Measurements from ENCODE around the gene ASTN2.

The ASTN2 gene

GRCh38 chr9:117211280-117211679, 203.6 kb downstream of the ASTN2 start:
- H3K4me3 ChIP-seq (ENCODE audit: low read depth, low read length) = no peak overlapping the region
- DNase-seq (ENCODE audit: low read depth) = no peak

GRCh38 chr9:117205806-117206205, 209.1 kb downstream of the ASTN2 start:
- H3K4me3 ChIP-seq (ENCODE audit: low read depth, low read length) = no peak overlapping the region
- no peak for DNase-seq (ENCODE audit: low read depth)

GRCh38 chr9:117204971-117205370, 209.9 kb downstream of the ASTN2 start:
- no peak for DNase-seq (ENCODE audit: low read depth)
- no peak overlapping the region for H3K4me3 ChIP-seq (ENCODE audit: low read depth, low read length)

- H3K4me3 ChIP-seq (ENCODE audit: low read depth, low read length) = no peak overlapping the region
- DNase-seq (ENCODE audit: low read depth) = no peak
Observed at GRCh38 chr9:117191504-117192261, 223.2 kb downstream of the ASTN2 start.

GRCh38 chr9:117189121-117189520, 225.7 kb downstream of the ASTN2 start:
- no peak for DNase-seq (ENCODE audit: low read depth)
- no peak overlapping the region for H3K4me3 ChIP-seq (ENCODE audit: low read depth, low read length)

GRCh38 chr9:117188394-117188793, 226.5 kb downstream of the ASTN2 start:
- DNase-seq (ENCODE audit: low read depth) = no peak
- H3K4me3 ChIP-seq (ENCODE audit: low read depth, low read length) = no peak overlapping the region

GRCh38 chr9:117187498-117187897, 227.4 kb downstream of the ASTN2 start:
- H3K4me3 ChIP-seq (ENCODE audit: low read depth, low read length) = no peak overlapping the region
- no peak for DNase-seq (ENCODE audit: low read depth)

- no peak for DNase-seq (ENCODE audit: low read depth)
- H3K4me3 ChIP-seq (ENCODE audit: low read depth, low read length) = no peak overlapping the region
Observed at GRCh38 chr9:117184173-117184572, 230.7 kb downstream of the ASTN2 start.

- H3K4me3 ChIP-seq (ENCODE audit: low read depth, low read length) = no peak overlapping the region
Observed at GRCh38 chr9:117182046-117182445, 232.8 kb downstream of the ASTN2 start.

GRCh38 chr9:117180896-117181445, 233.9 kb downstream of the ASTN2 start:
- H3K4me3 ChIP-seq (ENCODE audit: low read depth, low read length) = no peak overlapping the region
- DNase-seq (ENCODE audit: low read depth) = no peak

More at GRCh38 chr9:117182046-117182445, 232.8 kb downstream of the ASTN2 start:
- no peak for DNase-seq (ENCODE audit: low read depth)

GRCh38 chr9:117178596-117179375, 236.1 kb downstream of the ASTN2 start:
- DNase-seq (ENCODE audit: low read depth) = no peak
- H3K4me3 ChIP-seq (ENCODE audit: low read depth, low read length) = no peak overlapping the region

- H3K4me3 ChIP-seq (ENCODE audit: low read depth, low read length) = no peak overlapping the region
- DNase-seq (ENCODE audit: low read depth) = no peak
Observed at GRCh38 chr9:117170567-117170966, 244.3 kb downstream of the ASTN2 start.

- DNase-seq (ENCODE audit: low read depth) = no peak
Observed at GRCh38 chr9:117169089-117169621, 245.7 kb downstream of the ASTN2 start.

GRCh38 chr9:117164512-117164911, 250.3 kb downstream of the ASTN2 start:
- DNase-seq (ENCODE audit: low read depth) = no peak

More at GRCh38 chr9:117169089-117169621, 245.7 kb downstream of the ASTN2 start:
- no peak overlapping the region for H3K4me3 ChIP-seq (ENCODE audit: low read depth, low read length)

GRCh38 chr9:117160254-117160653, 254.6 kb downstream of the ASTN2 start:
- H3K4me3 ChIP-seq (ENCODE audit: low read depth, low read length) = no peak overlapping the region
- no peak for DNase-seq (ENCODE audit: low read depth)

More at GRCh38 chr9:117164512-117164911, 250.3 kb downstream of the ASTN2 start:
- H3K4me3 ChIP-seq (ENCODE audit: low read depth, low read length) = no peak overlapping the region

GRCh38 chr9:117156771-117157535, 257.9 kb downstream of the ASTN2 start:
- DNase-seq (ENCODE audit: low read depth) = no peak
- no peak overlapping the region for H3K4me3 ChIP-seq (ENCODE audit: low read depth, low read length)

GRCh38 chr9:117156144-117156688, 258.6 kb downstream of the ASTN2 start:
- no peak for DNase-seq (ENCODE audit: low read depth)
- H3K4me3 ChIP-seq (ENCODE audit: low read depth, low read length) = no peak overlapping the region

- peak; percentile 26 for DNase-seq (ENCODE audit: low read depth)
- H3K4me3 ChIP-seq (ENCODE audit: low read depth, low read length) = no peak overlapping the region
Observed at GRCh38 chr9:117153021-117153420, 261.8 kb downstream of the ASTN2 start.

- DNase-seq (ENCODE audit: low read depth) = no peak
- no peak overlapping the region for H3K4me3 ChIP-seq (ENCODE audit: low read depth, low read length)
Observed at GRCh38 chr9:117151716-117152115, 263.1 kb downstream of the ASTN2 start.
